ENCODE data around the gene INSYN2A. TPM values are rescaled to one million over a fixed set of nuclear protein-coding genes. Genes with fewer than 3 reads are reported as not detected.

The INSYN2A gene
- total RNA-seq, 1 experiment from 2014 or later: 0.13 TPM

DNA sequence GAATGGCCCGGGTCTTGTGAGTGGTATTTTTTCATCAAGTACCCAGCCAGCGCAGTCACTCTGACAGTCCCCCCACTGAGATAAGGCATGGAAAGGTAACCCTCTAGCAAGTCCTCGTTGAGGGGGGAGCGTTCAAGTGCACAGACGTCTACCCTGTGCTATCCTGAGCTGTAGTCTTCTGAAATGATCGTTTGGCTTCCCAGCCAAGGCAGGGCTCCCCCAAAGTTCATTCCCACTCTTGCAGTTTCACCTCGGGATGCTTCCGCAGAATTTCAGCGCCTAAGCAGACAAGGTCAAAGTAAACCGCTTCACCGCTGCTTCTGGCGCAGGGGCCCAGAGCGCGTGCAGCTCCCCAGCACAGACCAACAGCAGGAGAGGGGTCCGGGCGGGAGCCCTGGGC, 1.8 kb downstream of the INSYN2A start (continued):
- no peak for TF ChIP-seq ZSCAN18 (CRISPR knock-in tag; IDR thresholded peaks at IDR 0.05)
- no peak for TF ChIP-seq ETV6 (CRISPR knock-in tag; IDR thresholded peaks at IDR 0.05)
- no peak for TF ChIP-seq TEAD1 (CRISPR knock-in tag; IDR thresholded peaks at IDR 0.05)
- no peak for TF ChIP-seq IRF1 (CRISPR knock-in tag; IDR thresholded peaks at IDR 0.05)
- no peak for TF ChIP-seq ZNF416 (CRISPR knock-in tag; IDR thresholded peaks at IDR 0.05)
- no peak for TF ChIP-seq NFYB (CRISPR knock-in tag; conservative IDR thresholded peaks at IDR 0.05; ENCODE audit: low read depth)
- TF ChIP-seq ZNF512 (CRISPR knock-in tag; IDR thresholded peaks at IDR 0.05; ENCODE audit: borderline replicate concordance): no peak
- TF ChIP-seq ATF6 (CRISPR knock-in tag; IDR thresholded peaks at IDR 0.05): no peak
- no peak for TF ChIP-seq PRRX2 (CRISPR knock-in tag; IDR thresholded peaks at IDR 0.05)
- no peak for TF ChIP-seq SMAD3 (CRISPR knock-in tag; IDR thresholded peaks at IDR 0.05; ENCODE audit: borderline replicate concordance)

- Mint-ChIP-seq H3K4me3 (no peak overlapping the region), H3K27ac (no peak overlapping the region), H3K36me3 (no peaks in the 10 kb centered on the region), H3K9me3 (no peaks in the 10 kb centered on the region), H3K27me3 (ENCODE audit: low read depth) (peaks cover 36% of the 10 kb centered on the region), H3K4me1 (peaks cover 24% of the 10 kb centered on the region)
- DNase-seq (ENCODE audit: low spot score) (no peak), ATAC-seq (no peak)
- TF ChIP-seq, protein P1, sequence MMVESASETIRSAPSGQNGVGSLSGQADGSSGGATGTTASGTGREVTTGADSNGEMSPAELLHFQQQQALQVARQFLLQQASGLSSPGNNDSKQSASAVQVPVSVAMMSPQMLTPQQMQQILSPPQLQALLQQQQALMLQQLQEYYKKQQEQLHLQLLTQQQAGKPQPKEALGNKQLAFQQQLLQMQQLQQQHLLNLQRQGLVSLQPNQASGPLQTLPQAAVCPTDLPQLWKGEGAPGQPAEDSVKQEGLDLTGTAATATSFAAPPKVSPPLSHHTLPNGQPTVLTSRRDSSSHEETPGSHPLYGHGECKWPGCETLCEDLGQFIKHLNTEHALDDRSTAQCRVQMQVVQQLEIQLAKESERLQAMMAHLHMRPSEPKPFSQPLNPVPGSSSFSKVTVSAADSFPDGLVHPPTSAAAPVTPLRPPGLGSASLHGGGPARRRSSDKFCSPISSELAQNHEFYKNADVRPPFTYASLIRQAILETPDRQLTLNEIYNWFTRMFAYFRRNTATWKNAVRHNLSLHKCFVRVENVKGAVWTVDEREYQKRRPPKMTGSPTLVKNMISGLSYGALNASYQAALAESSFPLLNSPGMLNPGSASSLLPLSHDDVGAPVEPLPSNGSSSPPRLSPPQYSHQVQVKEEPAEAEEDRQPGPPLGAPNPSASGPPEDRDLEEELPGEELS (CRISPR knock-in tag; IDR thresholded peaks at IDR 0.05): no peak
- ChIA-PET POLR2A (no interaction called here), CTCF (interaction anchor here (0.5 to 2.3 kb wide), 5 partner anchors 23 to 213 kb away, joined by 3 to 6 read pairs (median 4); no protein-coding TSS in a partner anchor)
Measured at GRCh38 chr10:127194111-127194510, 2.3 kb downstream of the INSYN2A start.

- no peak for DNase-seq (ENCODE audit: low spot score)
- TF ChIP-seq MYBL2 (CRISPR knock-in tag; IDR thresholded peaks at IDR 0.05): no peak
- TF ChIP-seq IRF2 (CRISPR knock-in tag; IDR thresholded peaks at IDR 0.05; ENCODE audit: borderline replicate concordance, low read depth): no peak
- Mint-ChIP-seq H3K9me3 (no peaks in the 10 kb centered on the region), H3K27me3 (ENCODE audit: low read depth) (peaks cover 34% of the 10 kb centered on the region), H3K4me1 (peaks cover 21% of the 10 kb centered on the region), H3K4me3 (no peak overlapping the region), H3K27ac (no peak overlapping the region), H3K36me3 (no peaks in the 10 kb centered on the region)
- CTCF ChIA-PET: interaction anchor here (2.3 kb wide), 1 partner anchor 50 kb away, joined by 6 read pairs; no protein-coding TSS in a partner anchor
- no peak for ATAC-seq
- POLR2A ChIA-PET: no interaction called here
Measured at GRCh38 chr10:127193125-127193524, 3.3 kb downstream of the INSYN2A start.

DNA sequence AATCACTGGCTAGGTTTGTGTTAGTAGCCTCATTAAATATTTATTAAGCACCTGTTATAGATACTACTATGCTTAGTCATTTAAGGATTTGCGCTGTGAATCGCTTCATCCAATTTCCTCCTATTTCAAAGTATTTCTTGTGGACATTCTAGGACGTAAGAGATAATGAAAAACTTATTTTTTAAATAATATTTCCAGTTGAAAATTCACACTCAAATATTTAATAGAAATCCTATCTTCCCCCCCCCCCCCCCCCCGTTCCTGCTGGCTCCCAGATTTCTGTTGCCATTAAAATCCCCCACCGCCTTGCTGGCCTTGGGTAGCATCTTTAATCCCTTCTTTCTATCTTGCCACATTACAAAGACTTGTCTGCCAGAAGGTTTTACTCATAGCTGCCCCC, 6.0 kb downstream of the INSYN2A start:
- peaks cover 15% of the 10 kb centered on the region for H3K4me1 Mint-ChIP-seq
- no peak overlapping the region for H3K4me3 Mint-ChIP-seq
- H3K36me3 Mint-ChIP-seq: peaks cover 2% of the 10 kb centered on the region
- ATAC-seq: no peak
- ChIA-PET POLR2A (no interaction called here), CTCF (no interaction called here)
- DNase-seq (ENCODE audit: low spot score): no peak
- no peak overlapping the region for H3K27ac Mint-ChIP-seq
- H3K9me3 Mint-ChIP-seq: peaks cover 3% of the 10 kb centered on the region
- peaks cover 23% of the 10 kb centered on the region for H3K27me3 Mint-ChIP-seq (ENCODE audit: low read depth)
- TF ChIP-seq ZNF138 (CRISPR knock-in tag; conservative IDR thresholded peaks at IDR 0.05) (no peak), GRHL2 (CRISPR knock-in tag; IDR thresholded peaks at IDR 0.05; ENCODE audit: insufficient replicate concordance, severe bottlenecking) (no peak), SMAD3 (CRISPR knock-in tag; IDR thresholded peaks at IDR 0.05; ENCODE audit: borderline replicate concordance) (no peak), PREB (CRISPR knock-in tag; IDR thresholded peaks at IDR 0.05; ENCODE audit: borderline replicate concordance) (no peak), SOX15 (CRISPR knock-in tag; IDR thresholded peaks at IDR 0.05) (no peak)
- TF ChIP-seq, protein P2, sequence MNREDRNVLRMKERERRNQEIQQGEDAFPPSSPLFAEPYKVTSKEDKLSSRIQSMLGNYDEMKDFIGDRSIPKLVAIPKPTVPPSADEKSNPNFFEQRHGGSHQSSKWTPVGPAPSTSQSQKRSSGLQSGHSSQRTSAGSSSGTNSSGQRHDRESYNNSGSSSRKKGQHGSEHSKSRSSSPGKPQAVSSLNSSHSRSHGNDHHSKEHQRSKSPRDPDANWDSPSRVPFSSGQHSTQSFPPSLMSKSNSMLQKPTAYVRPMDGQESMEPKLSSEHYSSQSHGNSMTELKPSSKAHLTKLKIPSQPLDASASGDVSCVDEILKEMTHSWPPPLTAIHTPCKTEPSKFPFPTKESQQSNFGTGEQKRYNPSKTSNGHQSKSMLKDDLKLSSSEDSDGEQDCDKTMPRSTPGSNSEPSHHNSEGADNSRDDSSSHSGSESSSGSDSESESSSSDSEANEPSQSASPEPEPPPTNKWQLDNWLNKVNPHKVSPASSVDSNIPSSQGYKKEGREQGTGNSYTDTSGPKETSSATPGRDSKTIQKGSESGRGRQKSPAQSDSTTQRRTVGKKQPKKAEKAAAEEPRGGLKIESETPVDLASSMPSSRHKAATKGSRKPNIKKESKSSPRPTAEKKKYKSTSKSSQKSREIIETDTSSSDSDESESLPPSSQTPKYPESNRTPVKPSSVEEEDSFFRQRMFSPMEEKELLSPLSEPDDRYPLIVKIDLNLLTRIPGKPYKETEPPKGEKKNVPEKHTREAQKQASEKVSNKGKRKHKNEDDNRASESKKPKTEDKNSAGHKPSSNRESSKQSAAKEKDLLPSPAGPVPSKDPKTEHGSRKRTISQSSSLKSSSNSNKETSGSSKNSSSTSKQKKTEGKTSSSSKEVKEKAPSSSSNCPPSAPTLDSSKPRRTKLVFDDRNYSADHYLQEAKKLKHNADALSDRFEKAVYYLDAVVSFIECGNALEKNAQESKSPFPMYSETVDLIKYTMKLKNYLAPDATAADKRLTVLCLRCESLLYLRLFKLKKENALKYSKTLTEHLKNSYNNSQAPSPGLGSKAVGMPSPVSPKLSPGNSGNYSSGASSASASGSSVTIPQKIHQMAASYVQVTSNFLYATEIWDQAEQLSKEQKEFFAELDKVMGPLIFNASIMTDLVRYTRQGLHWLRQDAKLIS (CRISPR knock-in tag; IDR thresholded peaks at IDR 0.05; ENCODE audit: borderline replicate concordance): no peak
